HepG2 (cell line): ENCODE measurements around the gene SMAD7. TPM values are rescaled to one million over a fixed set of nuclear protein-coding genes. Genes with fewer than 3 reads are reported as not detected.
A peak's percentile ranks its signal among the peaks of the same experiment; 100 is the strongest.

ENCODE experiments used
- BCL3 ChIP-seq: sonication (generic); formaldehyde crosslinking; IDR thresholded peaks from 2 replicates; pipeline ENCODE4 v1.5.1; 2020; ENCODE audit warnings: mild to moderate bottlenecking, missing genetic modification reagents, moderate library complexity
- CERS6 ChIP-seq: sonication (generic); formaldehyde crosslinking; IDR thresholded peaks from 2 replicates; pipeline ENCODE4 v1.5.0; 2020; ENCODE audit warnings: missing genetic modification reagents
- GABPB1 ChIP-seq: IDR thresholded peaks from 2 replicates; pipeline ENCODE4 v1.6.1; 2016; ENCODE audit warnings: mild to moderate bottlenecking, missing genetic modification reagents, moderate library complexity, missing compliant biosample characterization
- JUNB ChIP-seq: sonication (generic); formaldehyde crosslinking; IDR thresholded peaks from 2 replicates; pipeline ENCODE4 v1.8.0; 2022; ENCODE audit warnings: missing genetic modification reagents, mild to moderate bottlenecking, borderline replicate concordance
- KDM5B ChIP-seq: sonication (generic); formaldehyde crosslinking; IDR thresholded peaks from 2 replicates; pipeline ENCODE4 v1.4.0; 2020; ENCODE audit warnings: missing genetic modification reagents, mild to moderate bottlenecking, borderline replicate concordance
- KLF11 ChIP-seq: IDR thresholded peaks from 2 replicates; pipeline ENCODE4 v1.6.1; 2016; ENCODE audit warnings: missing compliant biosample characterization
- LRRFIP1 ChIP-seq: sonication (generic); formaldehyde crosslinking; conservative IDR thresholded peaks from 2 replicates; pipeline ENCODE4 v1.4.0; 2020; ENCODE audit warnings: missing genetic modification reagents
- MEF2D ChIP-seq: sonication (generic); formaldehyde crosslinking; IDR thresholded peaks from 2 replicates; pipeline ENCODE4 v1.5.1; 2020; ENCODE audit warnings: mild to moderate bottlenecking, missing genetic modification reagents
- MEIS1 ChIP-seq: sonication (generic); formaldehyde crosslinking; IDR thresholded peaks from 2 replicates; pipeline ENCODE4 v1.9.0; 2021; ENCODE audit warnings: mild to moderate bottlenecking, missing genetic modification reagents, moderate library complexity, borderline replicate concordance
- PTBP1 ChIP-seq: fragments of 200-400 bp; formaldehyde crosslinking; IDR thresholded peaks from 2 replicates; pipeline ENCODE4 v1.6.1; 2018; ENCODE audit warnings: low read length, low read depth; ENCODE audit not compliant: poor library complexity, severe bottlenecking
- SAFB2 ChIP-seq: sonication (generic); formaldehyde crosslinking; IDR thresholded peaks from 2 replicates; pipeline ENCODE4 v1.5.1; 2020; ENCODE audit warnings: missing genetic modification reagents, low read depth, mild to moderate bottlenecking, borderline replicate concordance
- ZNF234 ChIP-seq: sonication (generic); formaldehyde crosslinking; conservative IDR thresholded peaks from 2 replicates; pipeline ENCODE4 v1.5.1; 2020; ENCODE audit warnings: mild to moderate bottlenecking, missing genetic modification reagents
- ZNF556 ChIP-seq: sonication (generic); formaldehyde crosslinking; IDR thresholded peaks from 2 replicates; pipeline ENCODE4 v1.4.0; 2020; ENCODE audit warnings: mild to moderate bottlenecking, missing genetic modification reagents, borderline replicate concordance
- ZNF687 ChIP-seq: sonication (generic); formaldehyde crosslinking; IDR thresholded peaks from 2 replicates; pipeline ENCODE4 v1.5.1; 2020; ENCODE audit warnings: mild to moderate bottlenecking, missing genetic modification reagents, moderate library complexity
- ZNF784 ChIP-seq: sonication (generic); formaldehyde crosslinking; IDR thresholded peaks from 2 replicates; pipeline ENCODE4 v1.5.1; 2020; ENCODE audit warnings: missing genetic modification reagents, mild to moderate bottlenecking, borderline replicate concordance
- polyA plus RNA-seq, 8 experiments: library from polyadenylated mRNA; depleted of rRNA in 3 of 8; stranded (reverse) in 7 of 8; unstranded in 1 of 8; fragments of >200 nt; fragmentation: Illumina TruSeq in 4 of 8; extraction: Trizol in 4 of 8; gene quantifications; 2 replicates each; pipeline versions ENCODE4 v1.2.1 to v1.2.3, GENCODE V29; 2011 to 2016; ENCODE audit warnings: low read depth in 4 of 8, missing spikeins in 1 of 8, mixed read lengths in 1 of 8; ENCODE audit not compliant: insufficient read depth in 1 of 8
- total RNA-seq, 5 experiments: library from RNA; depleted of rRNA; stranded (reverse); fragments of >200 nt; fragmentation: Illumina TruSeq; extraction: Trizol; gene quantifications; 2 replicates each; pipeline ENCODE4 v1.2.3, GENCODE V29; 2016; ENCODE audit warnings: low read depth in 1 of 5

Gene SMAD7
- total and polyA plus RNA-seq, 2 of the 13 experiments (the other 11 are each of a cell fraction or from before 2014, with no cell fraction given) = 17.4 to 24.7 TPM

GRCh38 chr18:48875942-48876511, 74.7 kb downstream of the SMAD7 start (continued):
- TF ChIP-seq ZNF687 = peak; percentile 63
- no peak for TF ChIP-seq SAFB2 (CRISPR knock-in tag)
- no peak for TF ChIP-seq KLF11
- no peak for TF ChIP-seq JUNB (CRISPR knock-in tag)
- no peak for TF ChIP-seq GABPB1
- no peak for TF ChIP-seq MEF2D
- no peak for TF ChIP-seq BCL3 (CRISPR knock-in tag)
- no peak for TF ChIP-seq PTBP1
- no peak for TF ChIP-seq KDM5B (CRISPR knock-in tag)
- TF ChIP-seq ZNF784 = 0 out of 2 replicates have a peak, but pooled peaks have one; percentile 35
- no peak for TF ChIP-seq MEIS1
- TF ChIP-seq LRRFIP1 (CRISPR knock-in tag) = no peak
- no peak for TF ChIP-seq ZNF234 (CRISPR knock-in tag)
- no peak for TF ChIP-seq CERS6
- no peak for TF ChIP-seq ZNF556 (CRISPR knock-in tag)
